HEK293T (cell line): Measurements from ENCODE around the gene CIDEA.

ENCODE experiments used
- ARNT ChIP-seq: fragments of 450-650 bp; IDR thresholded peaks from 2 replicates; pipeline ENCODE4 v1.6.1; 2017; ENCODE audit warnings: mild to moderate bottlenecking
- BHLHE40 ChIP-seq: fragments of 450-650 bp; IDR thresholded peaks from 2 replicates; pipeline ENCODE4 v1.6.1; 2016; ENCODE audit warnings: mild to moderate bottlenecking, moderate library complexity, borderline replicate concordance
- CTBP1 ChIP-seq: fragments of 450-650 bp; IDR thresholded peaks from 2 replicates; pipeline ENCODE4 v1.6.1; 2016; ENCODE audit warnings: borderline replicate concordance
- ELF4 ChIP-seq: fragments of 450-650 bp; IDR thresholded peaks from 2 replicates; pipeline ENCODE4 v1.6.1; 2017; ENCODE audit warnings: antibody characterized with exemption
- FOXA1 ChIP-seq: fragments of 450-650 bp; IDR thresholded peaks from 2 replicates; pipeline ENCODE4 v1.6.1; 2016; ENCODE audit warnings: mild to moderate bottlenecking
- FOXK2 ChIP-seq: fragments of 450-650 bp; IDR thresholded peaks from 2 replicates; pipeline ENCODE4 v1.6.1; 2016; ENCODE audit warnings: mild to moderate bottlenecking
- FOXM1 ChIP-seq: fragments of 450-650 bp; IDR thresholded peaks from 2 replicates; pipeline ENCODE4 v1.6.1; 2017; ENCODE audit warnings: mild to moderate bottlenecking, borderline replicate concordance
- SP1 ChIP-seq: fragments of 450-650 bp; IDR thresholded peaks from 2 replicates; pipeline ENCODE4 v1.6.1; 2017
- SUZ12 ChIP-seq: fragments of 450-650 bp; IDR thresholded peaks from 2 replicates; pipeline ENCODE4 v1.6.1; 2016; ENCODE audit warnings: mild to moderate bottlenecking
- TARDBP ChIP-seq: fragments of 450-650 bp; IDR thresholded peaks from 2 replicates; pipeline ENCODE4 v1.6.1; 2016
- ZNF384 ChIP-seq: fragments of 450-650 bp; IDR thresholded peaks from 2 replicates; pipeline ENCODE4 v1.6.1; 2016

GRCh38 chr18:12282442-12283039, 28.4 kb downstream of the CIDEA start:
- no peak for TF ChIP-seq BHLHE40
- no peak for TF ChIP-seq FOXM1
- no peak for TF ChIP-seq SP1
- no peak for TF ChIP-seq SUZ12
- no peak for TF ChIP-seq ZNF384
- no peak for TF ChIP-seq CTBP1
- TF ChIP-seq TARDBP: no peak
- TF ChIP-seq FOXA1: no peak
- no peak for TF ChIP-seq ELF4
- TF ChIP-seq FOXK2: no peak
- TF ChIP-seq ARNT: no peak
